ENCODE results near the gene TULP4. TPM values are rescaled to one million over a fixed set of nuclear protein-coding genes. Genes with fewer than 3 reads are reported as not detected.
"Not testable (repeated sequence)": the region's sequence is repeated elsewhere in the genome, so short reads cannot be mapped to it uniquely, and the experiment has no call there.

TULP4 gene
- total RNA-seq, 1 experiment from 2014 or later, result 62.1 TPM

DNA sequence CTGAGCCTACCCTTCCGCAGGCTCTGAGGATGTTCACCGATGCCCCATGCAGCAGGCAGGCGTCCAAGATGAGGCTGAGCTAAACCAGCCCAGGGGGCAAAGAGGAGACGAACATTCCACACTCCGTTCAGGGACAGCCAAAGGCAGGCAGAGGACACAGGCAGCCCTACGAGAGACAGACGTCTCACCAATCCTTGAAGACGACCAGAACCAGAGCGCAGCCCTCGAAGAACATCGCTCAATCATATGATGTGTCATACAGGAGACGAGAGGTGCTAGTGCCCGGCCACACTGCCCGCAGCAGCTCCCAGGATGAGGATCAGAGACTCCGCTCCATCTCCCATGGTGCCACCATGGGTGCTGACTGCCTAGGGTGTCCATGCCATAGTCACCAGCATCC lies 212.0 kb downstream of the TULP4 start:
- no peak for DNase-seq (ENCODE audit: low read depth)

DNA sequence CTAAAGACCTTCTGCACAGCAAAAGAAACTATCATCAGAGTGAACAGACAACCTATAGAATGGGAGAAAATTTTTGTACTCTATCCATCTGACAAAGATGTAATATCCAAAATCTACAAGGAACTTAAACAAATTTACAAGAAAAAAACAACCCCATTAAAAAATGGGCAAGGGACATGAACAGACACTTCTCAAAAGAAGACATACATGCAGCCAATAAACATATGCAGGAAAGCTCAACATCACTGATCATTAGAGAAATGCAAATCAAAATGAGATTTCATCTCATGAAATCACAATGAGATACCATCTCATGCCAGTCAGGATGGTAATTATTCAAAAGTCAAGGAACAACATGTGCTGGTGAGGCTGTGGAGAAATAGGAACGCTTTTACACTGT lies 215.6 kb downstream of the TULP4 start:
- DNase-seq (ENCODE audit: low read depth), result not testable (repeated sequence)

DNA sequence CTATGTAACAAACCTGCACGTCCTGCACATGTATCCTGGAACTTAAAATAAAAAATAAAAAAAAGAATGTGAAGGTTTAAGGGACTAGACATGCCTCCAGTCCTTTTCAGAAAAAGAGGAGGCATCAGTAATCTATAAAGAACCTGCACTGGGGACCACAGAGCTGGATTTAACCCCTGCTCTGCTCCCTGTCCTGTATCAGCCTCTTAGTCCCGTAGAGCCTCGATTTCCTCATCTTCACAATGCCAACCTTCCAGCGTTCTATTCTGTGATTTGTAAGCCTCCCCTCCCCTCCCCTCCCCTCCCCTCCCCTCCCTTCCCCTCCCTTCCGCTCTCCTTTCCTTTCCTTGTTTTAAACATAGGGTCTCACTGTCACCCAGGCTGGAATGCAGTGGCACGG lies 216.6 kb downstream of the TULP4 start:
- DNase-seq (ENCODE audit: low read depth), result no peak

DNA sequence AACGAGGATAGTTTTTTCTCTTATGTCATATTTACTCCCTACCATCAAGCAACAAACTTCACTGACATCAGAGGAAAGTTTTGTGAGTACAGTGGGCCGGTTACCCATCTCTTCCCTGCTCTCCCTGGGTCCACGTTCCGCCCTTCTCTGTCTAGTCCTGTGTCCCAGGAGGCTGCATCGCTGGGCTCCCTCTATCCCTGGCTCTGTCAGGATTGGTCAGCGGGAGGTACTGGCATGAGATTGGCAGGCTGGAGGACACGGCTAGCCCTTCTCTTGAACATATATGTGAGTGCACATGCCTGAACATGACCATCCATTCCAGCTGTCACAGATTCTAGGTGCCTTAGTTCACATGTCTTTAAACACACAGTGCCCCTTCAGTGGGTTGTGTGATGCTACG lies 217.4 kb downstream of the TULP4 start:
- DNase-seq (ENCODE audit: low read depth), result no peak

DNA sequence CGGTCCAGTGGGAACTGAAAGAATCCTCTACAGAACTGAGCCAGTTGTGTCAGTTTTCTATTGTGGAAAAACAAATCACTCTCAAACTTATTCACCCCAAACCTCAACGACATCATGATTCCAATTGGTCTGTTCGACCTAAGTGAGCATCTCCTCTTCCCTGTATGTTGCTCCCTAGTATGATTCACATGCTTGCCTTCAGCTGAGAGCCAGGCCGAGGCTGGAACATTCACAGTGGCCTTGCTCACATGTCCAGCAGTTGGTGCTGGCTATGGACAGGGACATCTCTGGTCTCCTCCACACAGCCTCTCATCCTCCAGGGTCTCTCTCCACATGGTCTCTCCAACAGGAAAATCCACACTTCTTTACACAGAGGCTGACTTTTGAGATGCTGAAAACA lies 219.3 kb downstream of the TULP4 start:
- no peak for DNase-seq (ENCODE audit: low read depth)

DNA sequence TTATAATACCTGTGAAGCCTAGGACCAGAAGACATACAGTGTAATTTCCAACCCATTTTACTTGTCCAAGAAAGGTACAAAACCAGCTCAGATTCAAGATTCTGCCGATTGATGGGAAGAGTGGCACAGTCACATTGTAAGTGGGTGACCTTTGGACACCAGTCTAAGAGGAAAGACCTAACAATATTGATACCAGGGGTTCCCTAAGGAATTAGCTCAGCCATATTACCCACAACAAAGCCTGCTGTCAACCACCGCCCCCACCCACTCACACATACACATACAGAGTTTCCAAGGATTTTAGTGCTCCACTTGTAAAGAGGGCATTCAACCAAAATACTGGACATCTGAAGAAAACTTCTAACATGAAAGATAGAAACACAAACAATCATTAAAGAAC lies 219.7 kb downstream of the TULP4 start:
- DNase-seq (ENCODE audit: low read depth), result no peak

DNA sequence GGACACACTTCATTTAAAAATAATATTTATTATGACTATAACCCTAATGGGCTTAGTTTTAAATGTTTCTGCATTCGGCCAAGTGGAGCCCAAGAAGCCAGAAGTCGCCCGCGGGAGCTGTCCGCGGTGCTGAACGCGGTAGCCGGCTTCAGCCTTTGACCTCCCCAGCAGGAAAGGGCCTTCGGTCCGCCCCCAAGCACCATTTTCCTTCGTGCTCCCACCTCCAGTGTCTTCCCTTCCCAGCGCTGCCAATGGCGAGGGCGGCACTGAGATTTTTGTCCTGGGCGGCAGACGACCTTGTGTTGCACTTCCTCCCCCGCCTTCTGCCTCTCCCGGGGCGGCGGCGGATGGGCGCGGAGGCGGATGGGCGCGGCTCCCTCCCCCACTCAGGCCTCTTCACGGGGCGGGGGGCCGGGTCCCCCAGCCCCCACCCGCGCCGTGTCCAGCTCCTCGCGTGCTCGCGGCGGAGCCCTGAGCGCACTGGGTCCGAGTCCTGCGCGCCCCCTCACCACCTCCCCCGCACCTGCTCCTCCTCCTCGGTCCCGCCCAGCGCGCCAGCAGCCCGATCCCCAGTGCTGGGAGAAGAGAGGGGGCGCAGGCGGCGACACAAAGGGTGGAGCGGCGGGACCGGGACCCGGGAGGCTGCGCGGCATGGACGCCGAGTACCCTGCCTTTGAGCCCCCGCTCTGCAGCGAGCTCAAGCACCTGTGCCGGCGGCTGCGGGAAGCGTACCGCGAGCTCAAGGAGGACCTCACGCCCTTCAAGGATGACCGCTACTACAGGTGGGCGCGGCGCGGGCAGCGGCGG lies 224.0 kb downstream of the TULP4 start:
- DNase-seq (ENCODE audit: low read depth), result peak; percentile 69

DNA sequence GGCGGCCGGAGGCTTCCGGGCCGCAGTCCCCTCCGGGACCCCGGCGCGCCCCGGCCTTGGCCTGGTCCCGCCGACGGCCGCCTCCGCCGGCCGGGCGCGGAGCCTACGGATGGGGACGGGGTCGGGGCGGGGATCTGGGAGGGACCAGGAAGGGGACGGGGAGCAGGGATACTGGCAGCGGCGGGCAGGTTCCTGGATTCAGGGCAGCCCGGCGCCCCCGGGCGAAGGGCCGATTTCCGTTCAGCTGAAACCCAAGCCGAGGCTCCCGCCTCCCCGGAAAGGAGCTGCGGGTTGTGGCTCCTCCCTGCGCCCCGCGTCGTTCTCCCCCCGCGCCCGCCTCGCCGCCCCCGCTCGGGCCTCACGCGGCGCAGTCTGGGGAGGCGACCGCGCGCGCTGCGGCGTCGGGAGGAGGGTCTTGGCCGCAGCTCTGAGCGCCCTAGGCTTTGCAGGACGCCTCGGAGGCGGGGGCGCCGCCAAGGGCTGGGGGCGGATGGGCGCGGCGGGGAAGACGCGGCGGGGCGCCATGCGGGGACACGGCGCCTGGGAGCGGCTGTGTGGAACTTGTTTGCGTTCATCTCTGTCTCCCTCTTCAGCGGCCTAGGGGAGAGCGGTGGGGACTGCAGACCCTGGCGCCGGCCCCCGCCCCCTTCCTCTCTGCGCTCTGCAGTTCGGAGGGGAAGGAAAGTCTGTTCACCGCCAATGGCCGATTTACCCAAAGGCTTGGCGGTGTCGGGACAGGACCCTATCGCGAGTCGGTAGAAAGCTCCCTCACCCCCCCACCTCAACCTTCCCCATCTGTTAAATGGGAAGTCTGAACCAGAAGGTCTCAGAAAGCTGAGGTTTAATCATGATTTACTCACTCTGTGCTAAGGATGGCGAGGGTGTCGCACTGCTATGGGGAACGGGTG lies 224.9 kb downstream of the TULP4 start:
- peak; percentile 28 for DNase-seq (ENCODE audit: low read depth)

DNA sequence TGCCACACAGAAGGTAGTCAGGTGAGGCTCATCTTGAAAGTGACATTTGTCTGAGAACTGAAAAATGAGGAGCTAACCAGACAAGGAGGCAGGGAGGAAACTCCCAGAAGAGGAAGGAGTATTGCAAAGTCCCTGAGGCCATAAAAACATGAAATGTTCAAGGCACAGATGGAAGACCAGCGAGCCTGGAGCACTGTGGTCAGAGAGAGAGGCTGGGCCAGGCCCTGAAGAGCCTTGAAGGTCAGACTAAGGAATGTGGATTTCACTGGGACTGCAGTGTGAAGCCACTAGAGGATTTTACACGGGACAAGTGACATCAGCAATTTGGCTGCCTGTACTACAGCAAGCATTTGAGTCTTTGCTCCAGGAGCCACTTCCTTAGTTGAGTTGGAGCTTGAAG lies 226.5 kb downstream of the TULP4 start:
- peak; percentile 13 for DNase-seq (ENCODE audit: low read depth)

DNA sequence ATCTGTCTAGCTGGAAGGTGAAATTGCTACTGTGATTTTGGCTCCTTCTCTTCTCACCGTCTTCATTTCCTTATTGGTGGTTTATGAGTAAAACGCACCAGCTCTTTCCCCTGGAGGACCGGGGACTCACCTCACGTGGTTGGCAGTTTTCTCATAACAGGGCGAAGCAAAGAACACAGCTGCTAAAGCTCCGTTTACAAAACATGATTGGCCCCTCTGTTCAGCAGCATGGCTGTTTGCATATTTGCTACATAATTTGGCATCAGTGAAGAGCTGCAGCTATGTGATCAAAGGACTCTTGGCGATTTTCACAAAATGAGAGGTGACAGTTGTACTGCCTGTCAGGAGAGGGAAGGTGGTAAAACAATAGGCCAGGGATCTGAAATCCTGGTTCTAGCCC lies 227.1 kb downstream of the TULP4 start:
- DNase-seq (ENCODE audit: low read depth), result no peak

DNA sequence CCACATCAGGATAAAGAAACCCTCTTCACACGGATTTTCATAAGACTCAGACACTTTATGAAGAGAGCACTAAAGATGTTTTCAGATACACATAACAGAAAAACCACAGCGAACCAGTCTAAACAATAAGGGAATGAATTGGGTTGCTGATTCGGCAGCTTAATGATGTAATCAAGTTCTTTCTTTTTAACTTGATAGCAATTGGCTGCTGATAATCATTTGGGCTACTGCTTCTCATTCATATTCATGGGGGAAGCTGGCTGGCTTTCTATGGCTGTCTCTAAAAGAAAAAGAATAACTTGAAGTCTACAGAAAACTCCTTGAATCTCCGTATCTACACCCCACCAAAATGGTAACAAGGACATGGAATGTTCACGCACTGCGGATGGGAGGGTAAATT lies 227.6 kb downstream of the TULP4 start:
- DNase-seq (ENCODE audit: low read depth), result no peak

DNA sequence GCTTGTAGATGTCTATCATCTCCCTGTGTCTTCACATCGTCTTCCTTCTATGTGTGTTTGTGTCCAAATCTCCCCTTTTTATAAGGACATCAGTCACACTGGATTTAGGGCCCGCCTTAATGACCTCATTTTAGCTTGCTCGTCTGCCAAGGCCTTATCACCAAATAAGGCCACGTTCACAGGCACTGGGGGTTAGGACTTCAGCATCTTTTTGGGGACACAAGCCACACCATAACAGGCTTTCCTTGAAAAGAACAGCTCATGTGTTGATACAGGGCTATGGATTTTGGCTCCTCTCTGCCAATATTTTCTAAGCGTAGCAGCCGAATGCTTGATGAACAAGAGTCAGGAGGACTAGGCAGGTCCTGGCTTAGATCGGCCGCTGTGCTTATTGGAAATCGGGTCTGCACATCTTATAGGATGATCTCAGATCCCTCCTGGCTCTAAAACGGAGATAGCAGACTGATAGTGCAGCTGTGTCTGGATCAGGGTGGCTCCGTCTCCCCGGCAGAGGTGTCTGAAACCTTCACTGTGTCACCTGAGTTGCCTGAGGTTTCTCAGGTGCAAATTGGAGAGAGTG lies 231.4 kb downstream of the TULP4 start:
- DNase-seq (ENCODE audit: low read depth), result no peak

DNA sequence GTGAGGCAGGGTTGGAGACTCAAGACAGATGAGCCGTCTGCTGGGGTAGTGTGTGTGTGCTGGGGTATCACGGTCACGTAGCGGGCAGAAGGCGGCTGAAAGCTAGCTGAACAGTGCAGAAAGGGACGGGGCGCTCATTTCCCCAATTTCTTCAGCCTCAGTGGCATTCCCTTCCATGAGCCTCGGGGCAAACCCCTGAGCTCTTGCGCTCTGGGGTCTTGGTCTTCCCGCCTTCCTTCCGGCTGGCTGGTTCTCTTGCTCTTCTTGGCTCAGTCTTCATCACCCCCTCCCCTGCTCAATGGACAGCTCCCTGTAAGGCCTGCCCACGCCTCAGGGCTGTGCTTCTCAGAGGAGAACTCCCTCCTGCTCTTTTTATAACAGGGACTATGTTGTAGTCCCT lies 232.2 kb downstream of the TULP4 start:
- DNase-seq (ENCODE audit: low read depth), result no peak

DNA sequence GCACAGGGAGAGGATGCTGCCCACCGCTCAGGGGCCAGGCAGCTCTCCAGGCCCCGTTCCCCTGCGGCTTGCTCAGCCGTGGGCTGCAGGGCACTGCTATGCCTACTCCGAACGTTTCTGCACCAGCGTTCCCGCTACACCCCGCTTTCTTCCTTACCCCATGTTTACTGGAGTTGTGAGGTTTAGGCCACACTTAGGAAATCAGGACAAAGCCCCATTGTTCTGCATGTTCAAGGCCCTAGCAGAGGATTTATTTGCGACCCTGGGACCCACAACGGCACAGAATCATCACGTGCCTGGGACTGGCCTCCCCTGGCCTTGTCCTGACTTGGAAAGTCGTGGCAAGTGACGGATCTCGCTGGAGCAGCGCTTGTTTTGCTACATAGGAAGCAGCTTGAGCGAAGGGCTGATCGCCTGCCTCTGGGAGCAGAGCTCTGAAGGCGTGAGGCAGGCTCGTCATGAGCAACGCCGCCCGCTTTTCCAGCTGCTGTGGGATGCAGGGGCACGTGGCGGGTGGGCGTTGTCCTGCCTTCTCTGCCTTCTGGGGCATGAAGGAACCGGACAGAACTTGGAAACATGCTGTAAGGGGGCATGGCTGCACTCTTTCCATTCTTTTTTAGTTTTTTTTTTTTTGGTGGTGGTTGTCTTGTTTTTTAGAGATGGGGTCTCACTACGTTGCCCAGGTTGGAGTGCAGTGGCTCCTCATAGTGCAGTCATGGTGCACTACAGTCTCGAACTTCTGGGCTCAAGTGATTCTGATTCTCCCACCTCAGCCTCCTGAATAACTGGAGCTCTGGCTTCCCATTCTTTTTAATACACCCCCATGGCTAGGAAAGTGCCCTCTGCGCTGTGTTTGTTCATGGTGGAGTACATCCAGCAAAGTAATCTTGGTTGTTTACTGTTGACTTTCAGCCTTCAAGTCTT lies 233.0 kb downstream of the TULP4 start:
- no peak for DNase-seq (ENCODE audit: low read depth)

DNA sequence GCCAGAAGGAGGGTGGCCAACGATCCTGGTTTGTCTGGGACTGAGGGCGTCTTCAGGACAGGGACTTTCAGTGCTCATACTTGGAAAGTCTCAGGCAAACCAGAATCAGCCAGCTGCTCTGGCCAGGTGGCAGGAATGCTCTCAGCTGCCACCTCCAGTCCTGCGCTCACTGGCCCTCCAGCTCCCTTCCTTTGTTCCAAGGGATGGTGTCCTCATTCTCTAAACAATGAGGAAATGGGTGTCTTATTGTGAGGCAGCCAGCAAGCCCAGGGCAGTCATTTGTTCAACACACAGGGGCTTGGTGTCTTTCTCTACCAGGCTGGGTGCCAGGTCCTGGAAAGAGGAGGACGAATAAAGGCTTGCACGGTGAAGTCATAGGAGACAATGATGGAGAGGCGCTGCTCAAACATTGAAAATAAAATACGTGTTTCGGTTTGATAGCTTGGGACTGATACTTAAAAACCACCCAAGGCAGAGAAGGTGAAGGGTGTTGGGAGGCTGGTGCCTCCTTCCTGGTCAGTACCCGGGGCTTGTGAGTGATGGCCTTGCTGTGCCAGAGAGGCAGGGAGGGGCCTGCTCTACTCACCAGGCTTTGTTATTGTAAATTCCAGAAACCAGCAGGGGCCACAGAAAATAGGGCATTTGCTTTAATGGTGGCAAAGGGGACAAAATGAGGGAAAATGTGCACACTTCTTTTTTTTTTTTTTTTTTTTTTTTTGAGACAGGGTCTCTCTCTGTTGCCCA lies 236.3 kb downstream of the TULP4 start:
- DNase-seq (ENCODE audit: low read depth), result no peak

DNA sequence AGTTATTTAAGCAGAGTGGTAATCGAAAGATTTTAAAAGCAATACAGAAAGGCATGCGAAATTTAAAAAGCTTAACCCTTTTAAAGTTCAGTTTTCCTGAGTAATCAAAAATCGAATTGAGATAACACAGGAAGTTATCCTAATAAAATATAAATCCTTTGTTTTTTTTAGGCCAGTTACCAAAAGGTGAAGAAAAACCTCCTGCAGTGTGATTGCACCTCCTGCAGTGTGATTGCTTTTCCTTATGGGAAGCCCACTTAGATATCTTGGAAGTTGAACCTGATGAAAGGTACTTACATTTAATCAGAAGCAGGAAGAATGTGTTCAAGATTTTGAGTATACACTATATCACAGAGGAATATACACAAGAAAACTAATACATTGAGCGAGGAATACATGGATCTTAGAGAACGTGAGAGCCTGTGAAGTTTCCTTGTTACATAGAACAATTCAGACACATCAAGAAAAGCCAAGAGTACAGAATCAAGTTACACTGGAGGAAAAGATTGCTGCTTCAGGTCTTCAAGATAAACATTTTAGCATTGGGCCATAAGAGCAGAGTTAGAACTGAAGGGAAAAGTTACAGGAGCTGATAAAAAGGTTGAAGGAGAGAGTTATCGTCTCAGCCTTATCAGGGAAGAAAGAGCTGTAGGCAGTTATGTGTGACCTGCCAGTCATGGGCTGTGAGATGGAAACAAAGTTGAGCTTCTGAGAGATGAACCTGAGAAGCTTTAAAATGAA lies 240.0 kb downstream of the TULP4 start:
- no peak for DNase-seq (ENCODE audit: low read depth)

DNA sequence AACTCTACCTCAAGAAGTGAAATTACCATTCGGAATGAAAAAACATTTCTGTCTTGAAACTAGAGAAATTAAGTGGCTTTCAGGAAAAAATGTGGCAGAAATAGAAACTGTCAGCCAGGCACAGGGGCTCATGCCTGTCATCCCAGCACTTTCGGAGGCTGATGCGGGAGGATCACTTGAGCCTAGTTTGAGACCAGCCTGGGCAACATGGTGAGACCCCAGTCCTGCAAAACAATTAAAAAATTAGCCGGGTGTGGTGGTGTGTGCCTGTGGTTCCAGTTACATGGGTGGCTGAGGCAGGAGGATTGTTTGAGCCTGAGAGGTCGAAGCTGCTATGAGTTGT lies 240.5 kb downstream of the TULP4 start:
- no peak for DNase-seq (ENCODE audit: low read depth)

DNA sequence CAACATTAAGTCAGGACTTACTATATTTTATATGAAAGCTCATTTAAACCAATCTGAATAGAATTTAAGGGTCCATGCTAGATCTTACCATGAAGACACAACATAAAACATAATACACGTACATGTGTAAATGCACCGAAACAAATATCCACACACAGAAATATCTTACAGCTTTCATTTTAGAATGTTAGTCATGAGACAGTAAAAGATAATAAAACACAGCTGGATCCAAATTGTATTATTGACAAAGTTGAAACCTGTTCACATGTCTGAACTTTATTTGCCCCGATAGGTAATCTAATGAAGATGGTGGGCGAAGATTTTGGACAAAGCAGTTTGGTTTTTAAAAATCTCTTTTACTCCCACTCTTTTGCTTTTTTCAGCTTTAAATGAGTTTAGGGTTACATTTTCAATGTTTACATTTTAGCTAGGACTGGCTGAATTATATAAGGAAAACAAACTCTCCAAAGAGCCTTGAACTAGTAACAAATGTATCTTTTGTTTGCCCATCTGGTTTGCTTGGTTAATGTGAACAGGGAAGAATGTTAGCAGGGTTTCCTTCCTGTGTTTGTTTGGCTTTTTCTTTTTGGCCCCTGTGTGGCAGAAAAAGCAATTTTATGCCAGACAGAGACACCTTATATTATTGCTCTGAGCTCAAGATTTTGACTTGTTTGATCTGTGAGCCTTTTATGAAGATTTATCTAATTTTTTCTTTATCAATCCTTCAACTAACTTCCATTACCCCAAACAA lies 242.5 kb downstream of the TULP4 start:
- no peak for DNase-seq (ENCODE audit: low read depth)

DNA sequence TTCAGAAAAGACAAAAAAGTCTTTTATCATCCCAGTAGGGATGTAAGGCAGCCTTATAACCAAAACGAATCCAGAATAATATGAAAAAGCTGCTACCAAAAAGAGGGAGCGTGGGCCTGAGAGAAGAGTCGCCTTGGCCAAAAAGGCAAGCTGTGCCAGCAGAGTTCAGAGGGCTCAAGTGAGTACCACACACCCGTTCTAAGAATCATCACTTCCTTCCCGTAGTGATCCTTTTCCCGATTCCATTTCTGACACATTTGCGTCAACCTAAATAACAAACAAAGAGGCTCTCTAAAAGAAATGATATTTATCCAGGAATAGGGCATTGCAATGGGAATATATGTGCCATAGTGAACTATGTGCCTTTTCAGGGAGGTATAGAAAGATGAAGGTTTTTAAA lies 243.8 kb downstream of the TULP4 start:
- DNase-seq (ENCODE audit: low read depth), result no peak
